Upper lobe of right lung (tissue), 1 donor: Measurements from ENCODE around the gene MRTFA. TPM values are rescaled to one million over a fixed set of nuclear protein-coding genes. Genes with fewer than 3 reads are reported as not detected.
"Not testable (repeated sequence)": the region's sequence is repeated elsewhere in the genome, so short reads cannot be mapped to it uniquely, and the experiment has no call there.

Experiments
- ATAC-seq: fragments of 200-7000 bp; cut with Tn5 transposase; one replicate; pipeline ENCODE4 v1.9.1; 2020; ENCODE audit warnings: mild to moderate bottlenecking, moderate library complexity
- DNase-seq: peaks from one replicate; pipeline ENCODE4 v3.0.0-alpha.2; 2020
- H3K27ac ChIP-seq: fragments of 200-600 bp; one replicate; pipeline ENCODE4 v1.8.0; 2022
- H3K27me3 ChIP-seq: fragments of 200-600 bp; one replicate; pipeline ENCODE4 v1.8.0; 2022; ENCODE audit warnings: mild to moderate bottlenecking
- H3K36me3 ChIP-seq: fragments of 200-600 bp; one replicate; pipeline ENCODE4 v1.8.0; 2022
- H3K4me1 ChIP-seq: fragments of 200-600 bp; one replicate; pipeline ENCODE4 v1.8.0; 2022
- H3K4me3 ChIP-seq: fragments of 200-600 bp; one replicate; pipeline ENCODE4 v1.8.0; 2022; ENCODE audit warnings: mild to moderate bottlenecking
- H3K9me3 ChIP-seq: fragments of 200-600 bp; one replicate; pipeline ENCODE4 v1.8.0; 2022
- intact Hi-C: fragments of 100-400 bp; cut with DNase I; formaldehyde crosslinking; loops from one replicate; pipeline ENCODE4 v1.11.0; 2022
- total RNA-seq: library from RNA; stranded (reverse); fragmentation: NEBNext Ultra II Directional; extraction: Animal tissue kit (Norgen Biotek cat#: 25700); gene quantifications from one replicate; pipeline ENCODE4 v1.2.1, GENCODE V29; 2021
- TF ChIP-seq, protein P1 (sequence below): fragments of 200-600 bp; IDR thresholded peaks from one replicate; pipeline ENCODE4 v1.8.0; 2022; ENCODE audit warnings: antibody characterized with exemption
- donor health status: DM: no; HTN: yes; CAD: no; lungs with severe emphysema.

MRTFA gene
- total RNA-seq, 1 donor from 2014 or later: 60.4 TPM

- DNase-seq (no peak), ATAC-seq (peak; percentile 35)
- H3K36me3 ChIP-seq: no peaks in the 10 kb centered on the region
- no peaks in the 10 kb centered on the region for H3K27me3 ChIP-seq
- H3K4me3 ChIP-seq: no peak overlapping the region
- H3K9me3 ChIP-seq: no peaks in the 10 kb centered on the region
- peak overlapping the region; percentile 43 for H3K27ac ChIP-seq
- TF ChIP-seq, protein P1, sequence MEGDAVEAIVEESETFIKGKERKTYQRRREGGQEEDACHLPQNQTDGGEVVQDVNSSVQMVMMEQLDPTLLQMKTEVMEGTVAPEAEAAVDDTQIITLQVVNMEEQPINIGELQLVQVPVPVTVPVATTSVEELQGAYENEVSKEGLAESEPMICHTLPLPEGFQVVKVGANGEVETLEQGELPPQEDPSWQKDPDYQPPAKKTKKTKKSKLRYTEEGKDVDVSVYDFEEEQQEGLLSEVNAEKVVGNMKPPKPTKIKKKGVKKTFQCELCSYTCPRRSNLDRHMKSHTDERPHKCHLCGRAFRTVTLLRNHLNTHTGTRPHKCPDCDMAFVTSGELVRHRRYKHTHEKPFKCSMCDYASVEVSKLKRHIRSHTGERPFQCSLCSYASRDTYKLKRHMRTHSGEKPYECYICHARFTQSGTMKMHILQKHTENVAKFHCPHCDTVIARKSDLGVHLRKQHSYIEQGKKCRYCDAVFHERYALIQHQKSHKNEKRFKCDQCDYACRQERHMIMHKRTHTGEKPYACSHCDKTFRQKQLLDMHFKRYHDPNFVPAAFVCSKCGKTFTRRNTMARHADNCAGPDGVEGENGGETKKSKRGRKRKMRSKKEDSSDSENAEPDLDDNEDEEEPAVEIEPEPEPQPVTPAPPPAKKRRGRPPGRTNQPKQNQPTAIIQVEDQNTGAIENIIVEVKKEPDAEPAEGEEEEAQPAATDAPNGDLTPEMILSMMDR: no peak
- H3K4me1 ChIP-seq: peaks cover 43% of the 10 kb centered on the region
- intact Hi-C loops: no loop called here
Measured at GRCh38 chr22:40512426-40513136, 123.9 kb downstream of the MRTFA start.

DNA sequence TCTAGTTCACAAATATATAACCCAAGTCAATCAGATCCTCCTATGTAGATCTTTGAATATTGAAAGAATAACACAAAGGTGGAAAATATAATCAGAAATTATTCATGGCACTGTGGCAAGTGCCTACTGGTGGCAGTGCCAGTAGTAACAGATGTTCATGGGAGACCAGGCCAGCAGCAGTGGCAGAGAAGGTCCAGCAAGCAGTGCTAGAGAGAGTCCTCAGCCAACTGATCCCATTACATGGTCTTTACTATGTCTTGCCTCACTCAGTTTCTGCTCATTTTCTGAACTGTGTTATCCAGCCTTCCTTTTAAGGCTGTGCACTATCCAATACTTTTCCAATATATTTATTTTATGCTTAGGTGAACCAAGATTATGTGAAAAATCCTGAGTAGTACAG is 124.9 kb downstream of the MRTFA start:
- H3K4me1 ChIP-seq: peaks cover 43% of the 10 kb centered on the region

DNA sequence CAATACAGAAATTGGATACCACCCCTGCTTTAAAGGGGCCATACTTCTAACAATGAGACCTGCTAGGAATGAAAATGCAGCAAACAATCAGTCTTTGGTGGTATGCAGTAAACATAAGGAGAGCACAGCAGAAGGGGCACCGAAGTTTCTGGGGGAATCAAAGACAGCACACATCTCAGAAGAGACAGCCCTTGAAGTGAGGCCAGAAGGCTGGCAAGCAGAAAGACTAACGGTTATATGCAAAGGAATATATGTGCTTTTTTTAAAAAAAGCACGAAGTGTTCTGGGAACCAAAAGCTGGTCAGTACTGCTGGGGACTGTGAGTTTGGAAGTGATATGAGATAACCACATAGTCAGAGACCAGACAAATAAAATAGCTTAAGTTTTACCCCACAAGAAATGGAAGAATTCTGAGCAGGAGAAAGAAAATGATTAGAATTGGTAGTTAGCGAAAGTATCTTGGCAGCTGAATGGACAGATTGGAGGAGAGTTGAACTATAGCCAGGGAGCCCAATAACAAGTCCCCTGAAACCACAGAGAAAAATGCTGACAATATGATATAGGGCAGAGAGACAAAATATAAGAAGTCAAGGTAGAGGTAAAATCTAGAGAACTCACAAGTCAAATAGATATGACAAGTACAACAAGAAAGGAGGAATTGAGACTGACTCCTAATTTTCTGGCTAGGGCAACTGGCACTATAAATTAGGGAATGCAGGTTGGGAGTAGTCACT is 125.7 kb downstream of the MRTFA start:
- Histone ChIP-seq H3K4me3 (no peak overlapping the region), H3K27me3 (no peaks in the 10 kb centered on the region), H3K9me3 (no peaks in the 10 kb centered on the region), H3K4me1 (peaks cover 43% of the 10 kb centered on the region), H3K36me3 (no peaks in the 10 kb centered on the region), H3K27ac (peak overlapping the region; percentile 73)
- ATAC-seq (no peak), DNase-seq (no peak)
- intact Hi-C loops: no loop called here
- TF ChIP-seq, protein P1: no peak

More for the DNA sequence above, 124.9 kb downstream of the MRTFA start:
- H3K27me3 ChIP-seq: no peaks in the 10 kb centered on the region
- intact Hi-C loops: no loop called here
- H3K9me3 ChIP-seq: no peaks in the 10 kb centered on the region
- TF ChIP-seq, protein P1: no peak
- ATAC-seq (no peak), DNase-seq (no peak)
- peak overlapping the region; percentile 43 for H3K27ac ChIP-seq
- no peak overlapping the region for H3K4me3 ChIP-seq
- H3K36me3 ChIP-seq: no peaks in the 10 kb centered on the region

GRCh38 chr22:40509401-40510134 is 127.0 kb downstream of the MRTFA start:
- Histone ChIP-seq H3K27ac (peak overlapping the region; percentile 73), H3K4me3 (no peak overlapping the region), H3K36me3 (no peaks in the 10 kb centered on the region), H3K9me3 (no peaks in the 10 kb centered on the region), H3K27me3 (no peaks in the 10 kb centered on the region), H3K4me1 (peaks cover 46% of the 10 kb centered on the region)
- TF ChIP-seq, protein P1: no peak
- DNase-seq (no peak), ATAC-seq (peak; percentile 83)
- intact Hi-C loops: no loop called here

GRCh38 chr22:40508046-40508445 is 128.5 kb downstream of the MRTFA start:
- DNase-seq, H3K27me3 ChIP-seq, intact Hi-C loops, H3K4me3 ChIP-seq, H3K36me3 ChIP-seq, H3K27ac ChIP-seq, ATAC-seq, H3K9me3 ChIP-seq: not testable (repeated sequence)
- H3K4me1 ChIP-seq: peaks cover 51% of the 10 kb centered on the region

DNA sequence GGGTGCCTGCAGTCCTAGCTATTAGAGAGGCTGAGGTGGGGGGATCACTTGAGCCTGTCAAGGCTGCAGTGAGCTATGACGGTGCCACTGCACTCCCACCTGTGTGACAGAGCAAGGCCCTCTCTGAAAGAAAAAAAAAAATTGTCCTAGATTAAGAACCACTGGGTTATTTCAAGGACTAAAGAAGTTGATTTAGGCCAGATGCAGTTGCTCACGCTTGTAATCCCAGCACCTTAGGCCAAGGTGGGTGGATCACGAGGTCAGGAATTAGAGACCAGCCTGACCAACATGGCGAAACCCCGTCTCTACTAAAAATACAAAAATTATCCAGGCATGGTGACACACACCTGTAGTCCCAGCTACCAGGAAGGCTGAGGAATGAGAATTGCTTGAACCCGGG is 129.0 kb downstream of the MRTFA start:
- peak overlapping the region; percentile 9 for H3K27ac ChIP-seq
- intact Hi-C loops: no loop called here

More for the DNA sequence above, 129.0 kb downstream of the MRTFA start:
- no peaks in the 10 kb centered on the region for H3K27me3 ChIP-seq
- no peaks in the 10 kb centered on the region for H3K36me3 ChIP-seq
- H3K4me1 ChIP-seq: peaks cover 51% of the 10 kb centered on the region
- TF ChIP-seq, protein P1: no peak
- H3K9me3 ChIP-seq: no peaks in the 10 kb centered on the region
- no peak overlapping the region for H3K4me3 ChIP-seq
- no peak for DNase-seq
- ATAC-seq: no peak
